ENCODE measurements around the gene HES4.
A peak's percentile ranks its signal among the peaks of the same experiment; 100 is the strongest.
"Not testable (repeated sequence)": the region's sequence is repeated elsewhere in the genome, so short reads cannot be mapped to it uniquely, and the experiment has no call there.

The HES4 gene

GRCh38 chr1:1035291-1035943, 35.5 kb upstream of the HES4 start:
- TF ChIP-seq, protein P1, sequence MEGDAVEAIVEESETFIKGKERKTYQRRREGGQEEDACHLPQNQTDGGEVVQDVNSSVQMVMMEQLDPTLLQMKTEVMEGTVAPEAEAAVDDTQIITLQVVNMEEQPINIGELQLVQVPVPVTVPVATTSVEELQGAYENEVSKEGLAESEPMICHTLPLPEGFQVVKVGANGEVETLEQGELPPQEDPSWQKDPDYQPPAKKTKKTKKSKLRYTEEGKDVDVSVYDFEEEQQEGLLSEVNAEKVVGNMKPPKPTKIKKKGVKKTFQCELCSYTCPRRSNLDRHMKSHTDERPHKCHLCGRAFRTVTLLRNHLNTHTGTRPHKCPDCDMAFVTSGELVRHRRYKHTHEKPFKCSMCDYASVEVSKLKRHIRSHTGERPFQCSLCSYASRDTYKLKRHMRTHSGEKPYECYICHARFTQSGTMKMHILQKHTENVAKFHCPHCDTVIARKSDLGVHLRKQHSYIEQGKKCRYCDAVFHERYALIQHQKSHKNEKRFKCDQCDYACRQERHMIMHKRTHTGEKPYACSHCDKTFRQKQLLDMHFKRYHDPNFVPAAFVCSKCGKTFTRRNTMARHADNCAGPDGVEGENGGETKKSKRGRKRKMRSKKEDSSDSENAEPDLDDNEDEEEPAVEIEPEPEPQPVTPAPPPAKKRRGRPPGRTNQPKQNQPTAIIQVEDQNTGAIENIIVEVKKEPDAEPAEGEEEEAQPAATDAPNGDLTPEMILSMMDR (IDR thresholded peaks at IDR 0.05; ENCODE audit: low read depth, low read length), result peak; percentile 13
- in situ Hi-C loops (cut with HindIII; ENCODE audit: low sequenced_read_pairs), result no loop called here
- no peak overlapping the region for H3K4me3 ChIP-seq (ENCODE audit: low read depth, low read length)
- no peak for DNase-seq (ENCODE audit: low read depth, low spot score)

- in situ Hi-C loops (cut with HindIII; ENCODE audit: low sequenced_read_pairs), result no loop called here
- no peak for DNase-seq (ENCODE audit: low read depth, low spot score)
- TF ChIP-seq, protein P1 (IDR thresholded peaks at IDR 0.05; ENCODE audit: low read depth, low read length), result no peak
- no peak overlapping the region for H3K4me3 ChIP-seq (ENCODE audit: low read depth, low read length)
Measured at GRCh38 chr1:1034439-1034781, 34.5 kb upstream of the HES4 start.

GRCh38 chr1:1033731-1034438, 34.0 kb upstream of the HES4 start:
- no peak for DNase-seq (ENCODE audit: low read depth, low spot score)
- in situ Hi-C loops (cut with HindIII; ENCODE audit: low sequenced_read_pairs), result no loop called here
- no peak overlapping the region for H3K4me3 ChIP-seq (ENCODE audit: low read depth, low read length)

GRCh38 chr1:1033009-1033587, 33.2 kb upstream of the HES4 start:
- H3K4me3 ChIP-seq (ENCODE audit: low read depth, low read length), result peak overlapping the region; percentile 15
- in situ Hi-C loops (cut with HindIII; ENCODE audit: low sequenced_read_pairs), result no loop called here
- peak; percentile 72 for DNase-seq (ENCODE audit: low read depth, low spot score)

More at GRCh38 chr1:1033731-1034438, 34.0 kb upstream of the HES4 start:
- TF ChIP-seq, protein P1 (IDR thresholded peaks at IDR 0.05; ENCODE audit: low read depth, low read length), result no peak

GRCh38 chr1:1032424-1032823, 32.5 kb upstream of the HES4 start:
- in situ Hi-C loops (cut with HindIII; ENCODE audit: low sequenced_read_pairs), result no loop called here
- TF ChIP-seq, protein P1 (IDR thresholded peaks at IDR 0.05; ENCODE audit: low read depth, low read length), result no peak
- DNase-seq (ENCODE audit: low read depth, low spot score), result no peak
- no peak overlapping the region for H3K4me3 ChIP-seq (ENCODE audit: low read depth, low read length)

More at GRCh38 chr1:1033009-1033587, 33.2 kb upstream of the HES4 start:
- TF ChIP-seq, protein P1 (IDR thresholded peaks at IDR 0.05; ENCODE audit: low read depth, low read length), result peak; percentile 77

- H3K4me3 ChIP-seq (ENCODE audit: low read depth, low read length), result no peak overlapping the region
- TF ChIP-seq, protein P1 (IDR thresholded peaks at IDR 0.05; ENCODE audit: low read depth, low read length), result no peak
- in situ Hi-C loops (cut with HindIII; ENCODE audit: low sequenced_read_pairs), result no loop called here
- DNase-seq (ENCODE audit: low read depth, low spot score), result no peak
Measured at GRCh38 chr1:1031659-1032235, 31.9 kb upstream of the HES4 start.

GRCh38 chr1:1030867-1031658, 31.2 kb upstream of the HES4 start:
- H3K4me3 ChIP-seq (ENCODE audit: low read depth, low read length); DNase-seq (ENCODE audit: low read depth, low spot score); in situ Hi-C loops (cut with HindIII; ENCODE audit: low sequenced_read_pairs): not testable (repeated sequence)
